Stimulated activated CD4-positive, alpha-beta T cell treated with anti-CD3 and anti-CD28 coated beads, TNF-alpha, amount 100 ng/mL, for 1 hour (primary cell): Measurements from ENCODE around the gene XCR1.
"Not testable (repeated sequence)": the region's sequence is repeated elsewhere in the genome, so short reads cannot be mapped to it uniquely, and the experiment has no call there.

ENCODE experiments used
- DNase-seq, 3 donors: peaks; one replicate each; pipeline ENCODE4 v3.0.0-alpha.2; 2020; ENCODE audit warnings: low read depth in 3 of 3, low spot score in 1 of 3

XCR1 gene

DNA sequence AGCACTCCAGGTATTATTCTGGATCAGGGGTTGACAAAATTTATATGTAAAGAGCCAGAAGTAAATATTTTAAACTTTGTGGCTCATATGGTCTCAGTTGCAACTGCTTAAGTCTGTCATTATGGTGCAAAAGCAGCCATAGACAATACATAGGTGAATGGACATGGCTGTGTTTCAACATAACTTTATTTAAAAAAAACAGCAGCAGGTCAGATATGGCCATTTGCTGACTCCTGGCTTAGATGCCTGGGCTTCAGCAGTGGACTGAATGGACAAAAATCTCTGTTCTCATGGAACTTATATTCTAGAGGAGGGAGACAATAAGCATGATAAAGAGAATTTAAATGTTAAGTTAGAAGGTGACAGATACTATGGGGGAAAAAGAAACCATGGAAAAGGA is 20.0 kb downstream of the XCR1 start:
- no peak for DNase-seq

DNA sequence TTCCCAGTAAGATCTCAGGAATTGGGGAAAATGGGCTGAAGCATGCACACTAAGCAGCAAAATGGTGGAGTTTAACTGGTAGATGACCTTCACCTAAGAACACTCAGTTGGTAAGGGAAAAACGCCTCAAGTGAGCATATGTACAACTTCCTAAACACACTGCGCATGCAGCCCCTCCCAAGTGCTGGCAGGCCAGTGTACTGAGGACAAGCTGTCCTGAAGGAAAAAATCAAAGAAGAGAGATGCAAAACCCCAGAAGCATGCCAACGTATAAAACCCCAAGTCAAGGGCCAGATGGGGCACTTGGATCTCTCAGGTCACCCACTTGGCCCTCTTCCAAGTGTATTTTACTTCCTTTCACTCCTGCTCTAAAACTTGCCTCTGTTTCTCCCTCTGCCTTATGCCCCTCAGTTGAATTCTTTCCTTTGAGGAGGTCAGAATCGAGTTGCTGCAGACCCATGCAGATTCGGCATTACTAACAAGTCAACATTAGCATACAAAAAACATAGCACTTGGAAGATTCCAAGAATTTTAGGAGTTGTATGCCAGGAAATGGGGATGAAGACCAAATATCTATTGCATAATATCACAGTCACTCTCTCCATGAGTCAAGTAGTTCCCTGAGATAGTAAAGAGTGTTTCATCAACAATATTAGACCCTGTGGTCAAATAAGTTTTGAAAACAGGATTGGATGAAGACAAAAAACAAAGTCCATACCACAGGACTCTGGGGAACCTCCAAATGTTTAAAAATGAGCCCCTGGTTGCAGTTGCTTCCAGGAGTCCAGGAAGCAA is 20.8 kb downstream of the XCR1 start:
- no peak for DNase-seq

- DNase-seq, result not testable (repeated sequence)
Measured at GRCh38 chr3:46003706-46004105, 23.6 kb downstream of the XCR1 start.

DNA sequence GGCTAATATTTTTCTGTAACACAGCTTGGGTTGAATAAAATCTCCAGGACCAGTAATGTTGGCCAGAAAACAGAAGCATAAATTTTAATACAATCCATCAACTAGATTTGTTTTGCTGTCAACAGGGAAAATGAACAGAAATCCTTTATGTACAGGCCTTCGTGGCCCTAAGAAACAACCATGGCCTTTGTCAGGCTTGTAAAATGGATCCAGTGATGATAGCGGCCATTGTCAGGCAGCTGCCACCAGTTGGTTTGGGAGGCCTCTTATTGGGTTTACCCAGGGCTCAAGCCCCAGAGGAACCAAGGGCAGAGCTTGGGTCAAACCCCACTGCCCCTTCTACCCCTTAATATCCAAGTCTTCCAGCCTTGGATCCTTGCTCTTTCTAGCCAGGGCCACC is 26.1 kb downstream of the XCR1 start:
- no peak for DNase-seq

- DNase-seq, result no peak
Measured at GRCh38 chr3:45997942-45998341, 29.3 kb downstream of the XCR1 start.

- DNase-seq, result not testable (repeated sequence)
Measured at GRCh38 chr3:45997499-45997898, 29.8 kb downstream of the XCR1 start.

DNA sequence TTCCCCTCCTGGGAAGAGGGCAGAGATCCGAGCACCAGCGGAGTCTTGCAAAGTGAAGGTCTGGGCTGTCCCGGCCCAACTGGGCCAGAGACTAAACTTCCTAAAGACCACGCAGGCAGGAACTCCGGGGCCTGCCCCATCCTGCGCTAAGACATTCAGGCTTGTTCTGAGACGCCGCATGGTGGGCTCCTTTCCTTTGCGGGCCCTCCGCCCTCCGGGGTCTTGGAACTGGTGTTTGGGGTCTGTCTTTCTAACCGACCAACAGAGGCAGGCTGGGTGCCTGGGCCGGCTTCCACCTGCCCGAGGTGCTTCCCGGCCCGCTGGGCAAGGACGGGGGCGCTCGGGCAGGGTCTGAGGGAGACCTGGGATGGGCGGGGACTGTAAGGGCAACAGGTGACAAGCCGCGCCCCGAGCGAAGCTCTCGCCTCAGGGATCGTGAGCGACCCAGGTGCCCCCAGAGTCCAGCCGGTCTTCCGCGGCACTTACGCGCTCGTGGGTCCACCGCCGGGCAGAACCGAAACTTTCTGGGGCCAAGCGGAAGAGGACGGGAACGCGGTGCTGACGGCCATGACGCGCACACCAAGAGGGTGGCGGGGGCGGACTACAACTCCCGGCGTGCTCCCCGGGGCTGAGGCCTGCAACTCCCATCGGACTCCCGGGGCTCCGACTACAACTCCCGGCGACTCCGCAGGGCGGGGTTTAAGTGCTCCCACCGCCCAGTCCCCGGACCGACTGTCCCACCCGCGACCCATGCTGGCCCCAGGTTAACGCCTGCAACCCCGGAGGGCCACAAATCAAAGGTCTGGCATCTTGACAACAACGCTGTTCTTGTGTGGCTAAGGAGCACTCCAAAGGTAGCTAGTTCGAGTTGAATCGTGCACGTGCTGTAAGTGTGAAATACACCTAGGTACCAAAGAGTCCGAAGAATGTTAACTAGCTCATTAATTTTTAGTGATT is 31.8 kb downstream of the XCR1 start, which contains the start of gene FYCO1:
TSS of gene FYCO1 (minus strand) at position 589 of the 957 bp plus-strand sequence. CDS start 10,914 bp downstream, outside the sequence.
- DNase-seq, result peak; percentile 61 to 82 (median 65)

DNA sequence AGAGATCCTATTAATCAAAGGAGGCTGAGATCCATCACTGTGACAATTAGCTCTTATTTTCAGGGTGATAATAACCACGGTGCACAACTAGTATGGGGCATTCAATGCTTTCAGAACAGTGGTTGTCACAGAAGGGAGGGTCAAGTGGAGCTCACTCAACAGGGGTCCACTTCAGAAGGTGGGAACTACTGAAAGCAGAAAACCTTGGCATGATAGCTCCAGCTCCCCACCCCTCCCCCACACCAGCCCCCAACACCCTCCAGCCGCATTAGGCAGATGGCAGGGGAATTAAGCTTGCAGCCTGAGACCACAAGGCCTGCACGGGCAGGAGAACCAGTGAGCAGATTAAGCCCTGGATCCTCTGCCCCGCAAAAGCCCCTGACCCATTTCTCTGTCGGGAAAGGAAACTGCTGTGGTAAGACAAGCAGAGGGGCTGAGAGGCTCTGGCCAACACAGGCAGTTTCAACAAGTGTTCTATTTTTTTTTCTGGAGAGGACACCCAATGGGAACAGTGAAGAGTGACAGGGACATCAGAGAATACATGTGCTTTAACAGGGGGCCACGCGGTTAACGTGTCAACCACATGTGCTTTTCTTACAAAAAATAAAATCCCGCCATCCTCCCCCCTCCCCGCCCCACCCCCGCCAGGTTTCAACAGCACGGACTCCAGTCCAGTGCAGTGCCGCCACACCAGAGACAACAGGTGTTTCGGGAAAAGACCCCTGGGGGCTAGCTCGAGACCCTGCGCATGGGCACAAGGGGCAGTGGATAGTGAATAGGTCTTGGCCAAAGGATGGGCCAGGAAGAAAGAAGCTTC is 32.7 kb downstream of the XCR1 start:
- DNase-seq, result peak in 2 of 3 donors; percentile 3 to 10

DNA sequence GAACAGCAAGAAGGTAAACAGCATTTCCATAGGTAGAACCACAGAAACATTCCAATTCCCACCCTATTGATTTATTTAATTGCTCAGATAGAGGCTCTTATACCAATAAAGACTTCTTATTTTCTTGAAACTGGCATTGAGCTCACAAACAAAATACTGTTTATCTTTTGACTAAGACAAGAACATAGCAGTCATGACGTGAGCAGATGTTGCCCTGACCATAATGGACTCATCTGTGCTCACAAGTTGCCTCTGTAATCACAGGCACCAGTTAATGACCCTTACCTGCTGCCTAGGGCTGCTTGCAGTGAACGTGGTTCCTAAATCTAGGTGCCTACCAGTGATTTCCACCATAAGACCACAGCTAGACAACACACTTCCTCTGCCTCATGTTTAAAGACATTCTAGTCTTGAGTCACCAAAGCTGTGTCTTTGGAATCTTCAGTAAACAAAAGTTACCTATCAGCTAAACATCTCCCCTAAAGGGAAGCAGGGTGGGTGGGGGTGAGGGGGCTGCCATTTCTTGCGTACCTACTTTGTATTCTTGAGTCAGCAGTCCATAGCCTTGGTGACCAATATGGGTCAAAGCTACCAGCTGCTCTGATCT is 33.8 kb downstream of the XCR1 start:
- peak in 1 of 3 donors; percentile 3 for DNase-seq

DNA sequence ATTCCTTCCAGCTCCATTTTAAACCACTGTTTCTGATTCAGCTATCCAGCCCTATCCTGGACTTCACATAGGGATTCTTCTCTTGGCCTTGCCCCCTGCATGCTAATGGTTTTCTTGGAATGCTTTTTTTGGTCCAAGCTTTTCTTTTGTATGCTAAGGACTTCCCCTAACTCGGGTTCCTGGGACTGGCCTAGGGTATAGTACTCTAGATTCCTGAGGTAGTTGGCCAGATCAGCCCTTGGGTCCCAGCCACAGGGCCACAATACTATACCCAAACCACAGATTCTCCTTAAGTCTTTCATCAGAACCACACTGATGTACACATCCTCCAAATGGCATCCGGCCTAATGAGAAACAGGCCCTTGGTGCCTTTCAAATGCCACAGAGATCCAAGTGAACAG is 34.5 kb downstream of the XCR1 start:
- no peak for DNase-seq

DNA sequence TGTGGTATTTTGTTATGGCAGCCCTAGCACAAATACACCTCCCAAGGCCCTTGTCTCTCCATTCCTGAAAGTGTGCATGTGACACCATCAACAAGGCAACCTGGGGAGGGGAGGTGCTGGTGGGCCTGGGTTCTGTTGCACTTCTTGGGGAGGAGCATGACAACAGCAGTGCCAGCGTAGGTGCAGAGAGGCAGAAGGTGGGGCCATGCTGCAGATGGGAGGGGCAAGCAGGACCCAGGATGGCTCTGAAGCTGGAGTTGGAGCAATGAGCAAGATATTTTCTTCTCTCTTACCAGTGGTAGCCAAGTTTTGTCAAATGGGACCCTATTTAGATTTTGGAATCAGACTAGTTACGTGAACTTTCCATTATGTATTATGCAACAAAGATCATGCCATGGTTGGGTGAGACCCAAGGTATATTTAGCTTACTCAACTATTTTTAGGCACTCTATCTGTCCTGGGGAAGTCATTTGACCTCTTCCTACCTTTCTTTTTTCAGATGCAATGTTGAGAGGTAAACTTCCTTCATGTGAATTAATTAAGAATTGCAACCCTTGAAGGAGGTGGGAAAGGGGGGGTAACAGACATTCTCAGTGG is 35.1 kb downstream of the XCR1 start:
- DNase-seq, result no peak

DNA sequence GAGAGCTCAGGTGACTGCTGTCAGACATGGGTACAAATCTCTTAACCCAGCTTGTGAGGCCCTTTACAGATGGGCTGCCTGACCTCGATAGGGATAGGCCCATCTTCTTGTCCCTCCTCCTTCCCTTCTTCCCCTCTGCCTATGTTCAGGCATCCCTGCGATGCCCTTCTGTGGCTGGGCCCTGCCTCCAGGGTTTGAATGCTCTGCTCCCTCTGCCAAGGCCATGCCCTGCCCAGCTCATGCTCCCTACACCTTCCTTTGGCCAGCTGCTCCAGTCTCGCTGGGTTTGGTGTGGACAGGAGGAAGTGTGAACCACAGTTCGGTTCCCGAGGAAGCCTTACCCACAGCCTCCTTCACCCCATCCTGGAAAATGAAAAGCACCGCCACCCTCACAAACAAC is 35.9 kb downstream of the XCR1 start:
- no peak for DNase-seq

- no peak for DNase-seq
Measured at GRCh38 chr3:45990181-45990580, 37.1 kb downstream of the XCR1 start.

DNA sequence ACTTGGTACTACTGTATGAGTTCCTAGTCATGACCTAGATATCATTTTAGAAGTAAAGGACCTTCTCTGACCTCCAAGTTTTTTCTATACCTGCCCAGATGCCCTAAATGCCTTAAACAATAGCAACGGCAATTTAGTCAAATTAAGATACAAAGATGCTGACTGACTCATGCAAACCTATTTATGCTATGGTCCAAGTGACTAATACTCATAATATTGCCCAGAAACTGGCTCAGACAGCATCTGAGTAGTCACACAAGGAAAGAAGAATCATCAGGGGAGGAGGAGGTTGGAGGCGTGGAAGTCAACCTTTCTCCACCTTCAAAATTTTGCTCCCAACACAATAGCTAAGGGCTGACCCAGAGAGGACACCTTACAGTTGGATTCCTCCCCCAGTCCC is 38.5 kb downstream of the XCR1 start:
- DNase-seq, result no peak

GRCh38 chr3:45988362-45988761 is 38.9 kb downstream of the XCR1 start:
- no peak for DNase-seq

GRCh38 chr3:45987368-45988291 is 39.7 kb downstream of the XCR1 start:
- DNase-seq, result no peak

DNA sequence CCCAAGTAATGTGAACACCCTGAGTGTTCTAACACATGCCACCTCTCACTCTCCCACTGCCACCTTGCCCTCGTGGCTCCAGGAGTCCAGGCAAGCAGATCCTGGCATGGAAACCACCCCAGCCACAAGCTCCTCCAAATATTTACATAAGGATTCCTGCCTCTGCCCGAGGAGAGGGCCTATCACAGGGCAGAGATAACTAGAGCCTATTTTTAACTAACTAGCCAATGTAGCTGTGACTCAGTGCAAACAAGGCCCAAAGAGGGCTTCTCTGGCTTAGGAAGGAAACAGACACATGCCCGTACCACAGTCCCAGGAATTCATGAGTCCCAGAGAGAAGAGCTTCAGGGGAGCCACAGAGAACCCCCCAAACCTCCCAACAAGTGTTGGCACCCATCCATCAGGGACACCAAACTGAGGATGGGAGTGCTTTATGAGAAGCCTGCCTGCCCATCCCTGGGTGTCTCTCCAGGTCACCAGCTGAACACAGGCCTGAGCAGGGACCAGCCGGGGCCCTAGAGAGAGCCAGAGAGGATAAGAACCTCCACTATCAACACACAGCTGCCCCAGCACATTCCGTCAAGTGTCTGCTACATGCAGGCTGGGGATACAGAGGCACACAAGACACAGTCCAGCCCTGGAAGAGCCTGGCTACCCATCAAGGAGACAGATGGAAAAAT is 40.8 kb downstream of the XCR1 start:
- DNase-seq, result no peak

DNA sequence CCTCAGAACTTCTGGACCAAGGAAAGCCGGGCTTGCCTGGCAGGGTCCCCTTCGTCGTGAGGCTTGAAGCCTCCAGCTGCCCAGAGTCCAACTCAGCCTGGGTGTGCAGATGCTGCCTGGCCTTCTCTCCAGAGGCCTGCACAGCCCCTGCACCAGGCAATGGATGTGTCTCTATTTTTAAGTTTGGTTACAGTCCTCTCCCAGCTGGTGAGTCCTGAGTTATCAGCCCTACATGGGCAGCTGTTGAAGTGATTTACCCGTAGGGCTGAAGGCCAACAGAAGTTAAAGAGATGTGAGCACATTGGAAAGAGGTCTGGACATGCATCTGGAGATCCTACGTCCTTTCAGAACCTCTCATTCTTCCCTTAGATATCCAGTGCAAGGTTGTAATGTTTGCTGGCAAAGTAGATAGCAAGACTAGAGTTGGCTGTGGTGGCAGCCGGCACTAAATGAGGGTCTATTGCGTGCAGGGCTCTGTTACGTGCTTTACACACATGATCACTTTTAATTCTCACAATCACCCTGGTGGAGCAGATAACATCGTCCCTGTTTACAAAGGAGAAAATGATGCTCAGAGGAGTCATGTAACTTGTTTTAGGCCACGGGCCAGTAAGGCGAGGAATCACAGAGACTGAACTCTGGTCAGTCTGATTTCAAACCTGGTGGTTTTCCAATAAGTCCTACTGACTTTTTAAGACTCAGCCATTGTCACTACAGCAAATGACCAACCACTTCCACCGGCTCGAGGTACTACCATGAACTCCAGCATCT is 41.6 kb downstream of the XCR1 start:
- no peak for DNase-seq
